Thyroid gland (tissue), 4 donors: Measurements from ENCODE around the gene GPR42. TPM values are rescaled to one million over a fixed set of nuclear protein-coding genes. Genes with fewer than 3 reads are reported as not detected.
"Not testable (repeated sequence)": the region's sequence is repeated elsewhere in the genome, so short reads cannot be mapped to it uniquely, and the experiment has no call there.

Experiments used
- DNase-seq, 2 donors: peaks; one replicate each; pipeline ENCODE4 v3.0.0-alpha.2; 2019
- H3K27ac ChIP-seq, 3 donors: fragments of 200-600 bp; sonication (generic); 1 replicate in 2 of 3; 2 replicates in 1 of 3; pipeline ENCODE4 v1.5.1; 2016 to 2019; ENCODE audit warnings: mild to moderate bottlenecking in 1 of 3, moderate library complexity in 1 of 3
- H3K27me3 ChIP-seq: fragments of 200-600 bp; sonication (generic); one replicate; pipeline ENCODE4 v1.5.1; 2019
- H3K36me3 ChIP-seq, 2 donors: fragments of 200-600 bp; sonication (generic); one replicate each; pipeline ENCODE4 v1.5.1; 2016 to 2019
- H3K4me1 ChIP-seq, 2 donors: fragments of 200-600 bp; sonication (generic); one replicate each; pipeline ENCODE4 v1.5.1; 2017 to 2019
- H3K4me3 ChIP-seq, 3 donors: fragments of 200-600 bp; sonication (generic); replicated peaks in 1 of 3; 1 replicate in 2 of 3; 2 replicates in 1 of 3; pipeline ENCODE4 v1.5.1; 2016; ENCODE audit warnings: mild to moderate bottlenecking in 1 of 3
- H3K9me3 ChIP-seq: fragments of 200-600 bp; sonication (generic); one replicate; pipeline ENCODE4 v1.5.1; 2017
- CTCF ChIP-seq, 6 experiments: fragments of 200-600 bp in 3 of 6; fragments of 450-650 bp in 3 of 6; sonication (generic) in 3 of 6; IDR thresholded peaks; one replicate each; pipeline ENCODE4 v1.5.1; 2016 to 2019; ENCODE audit warnings: antibody characterized with exemption in 6 of 6, mild to moderate bottlenecking in 2 of 6, inconsistent platforms in 1 of 6, moderate library complexity in 1 of 6
- POLR2A ChIP-seq, 2 donors: fragments of 450-650 bp; IDR thresholded peaks; one replicate each; pipeline ENCODE4 v1.6.1; 2017; ENCODE audit warnings: antibody characterized with exemption in 2 of 2, mild to moderate bottlenecking in 2 of 2, moderate library complexity in 1 of 2
- WGBS, 2 donors: methylation state at CpG; one replicate each; pipeline ENCODE4 v1.1.5; 2017; 5-methylcytosine and 5-hydroxymethylcytosine counted together
- intact Hi-C: fragments of 100-400 bp; cut with DNase I; formaldehyde crosslinking; loops from one replicate; pipeline ENCODE4 v1.15.1; 2023
- total RNA-seq, 4 donors: library from RNA; depleted of rRNA; stranded (reverse); fragments of >200 nt; gene quantifications; one replicate each; pipeline ENCODE4 v1.2.3, GENCODE V29; 2016

GPR42 gene
- total RNA-seq, 4 donors from 2014 or later, result 0.27 TPM; not detected in 3

GRCh38 chr19:35373492-35373891 is 2.6 kb downstream of the GPR42 start:
- WGBS, 2 donors, result 89 to 92% methylated on average over 7 of the region's 7 CpGs

GRCh38 chr19:35374031-35374430 is 3.2 kb downstream of the GPR42 start:
- intact Hi-C loops, H3K9me3 ChIP-seq, DNase-seq, H3K27ac ChIP-seq, H3K36me3 ChIP-seq, H3K4me1 ChIP-seq, H3K4me3 ChIP-seq, H3K27me3 ChIP-seq: not testable (repeated sequence)

More at GRCh38 chr19:35373492-35373891, 2.6 kb downstream of the GPR42 start:
- DNase-seq, result no peak
- H3K9me3 ChIP-seq, result no peaks in the 10 kb centered on the region
- intact Hi-C loops, result no loop called here
- peaks cover 0 to 7% of the 10 kb centered on the region in 2 donors for H3K4me1 ChIP-seq
- no peak for TF ChIP-seq CTCF (IDR thresholded peaks at IDR 0.05)
- TF ChIP-seq POLR2A (IDR thresholded peaks at IDR 0.05), result no peak
- H3K27me3 ChIP-seq, result no peaks in the 10 kb centered on the region
- no peak overlapping the region for H3K4me3 ChIP-seq
- no peak overlapping the region for H3K27ac ChIP-seq
- H3K36me3 ChIP-seq, result no peaks in the 10 kb centered on the region

GRCh38 chr19:35375505-35376307 is 4.8 kb downstream of the GPR42 start:
- Histone ChIP-seq H3K4me3 (no peak overlapping the region), H3K27ac (no peak overlapping the region), H3K27me3 (no peaks in the 10 kb centered on the region), H3K9me3 (no peaks in the 10 kb centered on the region), H3K4me1 (peaks cover 0 to 7% of the 10 kb centered on the region in 2 donors), H3K36me3 (no peaks in the 10 kb centered on the region)
- TF ChIP-seq POLR2A (IDR thresholded peaks at IDR 0.05) (no peak), CTCF (IDR thresholded peaks at IDR 0.05) (no peak)
- intact Hi-C loops, result no loop called here
- peak; percentile 60 to 66 for DNase-seq
- WGBS, 2 donors, result 68 to 69% methylated on average over 12 of the region's 12 CpGs

- no peaks in the 10 kb centered on the region for H3K9me3 ChIP-seq
- H3K4me3 ChIP-seq, result no peak overlapping the region
- no peak overlapping the region for H3K27ac ChIP-seq
- peaks cover 0 to 7% of the 10 kb centered on the region in 2 donors for H3K4me1 ChIP-seq
- TF ChIP-seq CTCF (IDR thresholded peaks at IDR 0.05), result no peak
- TF ChIP-seq POLR2A (IDR thresholded peaks at IDR 0.05), result no peak
- 63 to 66% methylated on average over 1 of the region's 1 CpG for WGBS, 2 donors
- no peak for DNase-seq
- no peaks in the 10 kb centered on the region for H3K27me3 ChIP-seq
- intact Hi-C loops, result no loop called here
- H3K36me3 ChIP-seq, result no peaks in the 10 kb centered on the region
Measured at GRCh38 chr19:35377656-35378055, 6.8 kb downstream of the GPR42 start.

- intact Hi-C loops, result no loop called here
- Histone ChIP-seq H3K27me3 (no peaks in the 10 kb centered on the region), H3K4me1 (peaks cover 0 to 7% of the 10 kb centered on the region in 2 donors), H3K36me3 (no peaks in the 10 kb centered on the region), H3K4me3 (no peak overlapping the region), H3K9me3 (no peaks in the 10 kb centered on the region), H3K27ac (no peak overlapping the region)
- WGBS, 2 donors, result 95% methylated on average over 3 of the region's 3 CpGs
- no peak for TF ChIP-seq CTCF (IDR thresholded peaks at IDR 0.05)
- TF ChIP-seq POLR2A (IDR thresholded peaks at IDR 0.05), result no peak
- DNase-seq, result no peak
Measured at GRCh38 chr19:35378356-35378755, 7.5 kb downstream of the GPR42 start.

- H3K27me3 ChIP-seq, H3K4me1 ChIP-seq, DNase-seq, H3K9me3 ChIP-seq, H3K36me3 ChIP-seq, H3K27ac ChIP-seq, H3K4me3 ChIP-seq, intact Hi-C loops: not testable (repeated sequence)
- WGBS, 2 donors, result 95 to 96% methylated on average over 5 of the region's 5 CpGs
Measured at GRCh38 chr19:35379545-35379944, 8.7 kb downstream of the GPR42 start.
